IPS-NIHi7 (cell line): ENCODE results near the gene ASMTL.
"Not testable (repeated sequence)": the region's sequence is repeated elsewhere in the genome, so short reads cannot be mapped to it uniquely, and the experiment has no call there.

Experiments used
- DNase-seq: peaks from one replicate; pipeline ENCODE4 v3.0.0; 2012; ENCODE audit warnings: mixed read lengths; ENCODE audit errors: extremely low spot score

The ASMTL gene, protein sequence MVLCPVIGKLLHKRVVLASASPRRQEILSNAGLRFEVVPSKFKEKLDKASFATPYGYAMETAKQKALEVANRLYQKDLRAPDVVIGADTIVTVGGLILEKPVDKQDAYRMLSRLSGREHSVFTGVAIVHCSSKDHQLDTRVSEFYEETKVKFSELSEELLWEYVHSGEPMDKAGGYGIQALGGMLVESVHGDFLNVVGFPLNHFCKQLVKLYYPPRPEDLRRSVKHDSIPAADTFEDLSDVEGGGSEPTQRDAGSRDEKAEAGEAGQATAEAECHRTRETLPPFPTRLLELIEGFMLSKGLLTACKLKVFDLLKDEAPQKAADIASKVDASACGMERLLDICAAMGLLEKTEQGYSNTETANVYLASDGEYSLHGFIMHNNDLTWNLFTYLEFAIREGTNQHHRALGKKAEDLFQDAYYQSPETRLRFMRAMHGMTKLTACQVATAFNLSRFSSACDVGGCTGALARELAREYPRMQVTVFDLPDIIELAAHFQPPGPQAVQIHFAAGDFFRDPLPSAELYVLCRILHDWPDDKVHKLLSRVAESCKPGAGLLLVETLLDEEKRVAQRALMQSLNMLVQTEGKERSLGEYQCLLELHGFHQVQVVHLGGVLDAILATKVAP

DNA sequence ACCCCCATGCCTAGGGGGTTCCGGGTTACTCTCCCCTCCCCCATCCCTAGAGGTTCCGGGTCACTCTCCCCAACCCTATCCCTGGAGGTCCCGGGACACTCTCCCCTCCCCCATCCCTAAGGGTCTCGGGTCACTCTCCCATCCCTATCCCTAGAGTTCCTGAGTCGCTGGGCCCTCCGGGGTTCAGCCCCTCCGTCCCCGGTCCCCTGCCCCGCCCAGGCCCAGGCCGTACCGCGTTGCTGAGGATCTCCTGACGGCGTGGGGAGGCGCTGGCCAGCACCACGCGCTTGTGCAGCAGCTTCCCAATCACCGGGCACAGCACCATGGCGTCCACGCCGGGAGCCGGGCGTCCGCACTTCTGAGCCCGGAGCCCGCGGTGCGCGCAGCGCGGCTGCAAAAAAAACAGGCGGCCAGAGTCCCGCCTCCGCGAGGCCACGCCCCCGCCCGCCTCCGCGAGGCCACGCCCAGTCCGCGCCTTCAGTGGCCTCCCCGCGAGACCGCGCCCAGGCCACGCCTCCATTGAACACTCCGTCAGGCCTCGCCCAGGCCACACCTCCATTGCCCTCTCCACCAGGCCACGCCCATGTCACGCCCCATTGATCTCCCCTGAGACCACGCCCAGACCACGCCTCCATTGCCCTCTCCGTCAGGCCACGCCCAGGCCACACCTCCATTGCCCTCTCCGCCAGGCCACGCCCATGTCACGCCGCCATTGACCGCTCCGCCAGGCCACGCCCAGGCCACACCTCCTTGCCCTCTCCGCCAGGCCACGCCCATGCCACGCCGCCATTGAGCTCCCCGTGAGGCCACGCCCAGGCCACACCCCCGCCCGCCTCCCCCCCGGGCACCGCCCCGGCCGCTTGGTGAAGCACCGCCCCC, at the start of gene ASMTL:
ASMTL (minus strand) TSS at position 394 of the 879 bp plus-strand sequence; CDS start at position 325, 69 bp downstream.
- peak; percentile 98 for DNase-seq

DNA sequence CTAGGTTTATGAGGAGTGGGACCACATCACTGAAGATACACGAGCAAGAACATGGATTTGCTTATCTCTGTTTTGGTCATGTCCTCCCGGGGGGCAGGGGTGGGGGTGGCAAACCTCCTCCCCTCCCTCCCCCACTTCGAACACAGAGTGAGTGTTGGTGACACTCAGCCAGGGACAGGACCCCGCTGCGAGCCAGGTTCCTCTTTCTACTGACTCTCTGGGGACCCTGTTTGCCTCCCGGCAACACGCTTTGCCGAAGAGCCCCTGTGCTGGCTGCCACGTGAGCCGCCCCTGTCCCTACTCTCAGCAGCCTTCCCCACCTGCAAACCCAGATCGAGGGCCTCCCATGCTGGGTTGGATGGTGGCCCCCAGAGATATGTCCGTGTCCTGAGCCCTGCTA, 49.5 kb upstream of the ASMTL start:
- DNase-seq = no peak

DNA sequence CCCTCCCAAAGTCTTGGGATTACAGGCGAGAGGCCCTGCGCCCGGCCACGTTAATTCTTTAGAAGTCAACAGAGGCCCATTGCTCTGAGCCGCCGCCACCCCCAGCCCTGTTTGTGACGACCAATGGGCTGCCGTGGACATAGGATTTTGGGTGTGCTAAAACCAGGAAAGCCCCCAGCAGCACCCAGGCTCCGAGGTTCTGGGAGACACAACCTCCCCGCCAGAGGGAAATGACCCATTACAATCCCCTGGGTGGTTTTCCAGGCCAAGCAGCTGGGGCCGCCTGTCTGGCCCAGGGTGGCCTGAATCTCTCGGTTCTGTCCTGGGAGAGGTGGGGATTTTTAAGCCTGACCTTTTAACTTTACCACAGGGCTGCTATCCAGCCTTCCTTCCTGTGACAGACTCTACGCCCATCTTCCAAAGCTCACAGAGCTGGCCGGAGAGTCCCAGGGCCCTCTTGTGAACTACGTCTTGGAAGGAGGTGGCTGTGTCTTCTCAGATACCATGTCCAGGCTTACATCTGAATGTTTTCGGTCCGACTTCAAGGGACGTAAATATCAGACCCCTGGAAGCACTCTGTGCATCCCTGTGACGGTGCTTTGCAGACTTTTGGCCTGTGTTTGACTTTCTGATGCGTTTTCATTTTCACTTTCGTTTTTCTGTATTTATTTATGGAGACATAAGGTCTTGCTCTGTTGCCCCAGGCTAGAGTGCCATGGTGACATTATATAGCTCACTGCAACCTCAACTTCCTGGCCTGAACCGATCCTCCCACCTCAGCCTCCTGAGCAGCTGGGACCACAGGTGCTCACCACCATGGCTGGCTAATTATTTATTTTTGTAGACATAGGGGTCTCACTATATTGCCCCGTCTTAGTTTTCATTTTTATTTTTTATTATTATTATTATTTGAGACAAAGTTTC, 48.3 kb upstream of the ASMTL start:
- no peak for DNase-seq

DNA sequence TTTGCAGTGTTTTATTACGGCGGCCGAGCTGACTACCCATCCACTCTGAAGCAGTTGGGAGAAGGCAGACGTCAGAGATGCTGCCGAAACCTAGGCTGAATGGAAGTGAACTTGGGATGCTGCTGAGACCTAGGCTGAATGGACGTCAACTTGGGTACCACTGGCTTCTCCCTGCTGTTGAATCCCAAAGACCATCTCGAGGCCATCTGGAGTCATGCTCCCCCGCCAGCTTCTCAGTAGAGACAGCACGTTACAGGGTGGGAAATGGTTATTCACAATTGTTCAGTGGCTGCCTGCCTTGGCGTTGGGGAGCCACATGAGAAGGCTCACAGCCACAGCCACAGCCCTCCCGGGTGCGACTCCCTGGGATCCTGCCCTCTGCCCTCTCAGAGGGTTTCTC, 43.4 kb upstream of the ASMTL start:
- DNase-seq = no peak

DNA sequence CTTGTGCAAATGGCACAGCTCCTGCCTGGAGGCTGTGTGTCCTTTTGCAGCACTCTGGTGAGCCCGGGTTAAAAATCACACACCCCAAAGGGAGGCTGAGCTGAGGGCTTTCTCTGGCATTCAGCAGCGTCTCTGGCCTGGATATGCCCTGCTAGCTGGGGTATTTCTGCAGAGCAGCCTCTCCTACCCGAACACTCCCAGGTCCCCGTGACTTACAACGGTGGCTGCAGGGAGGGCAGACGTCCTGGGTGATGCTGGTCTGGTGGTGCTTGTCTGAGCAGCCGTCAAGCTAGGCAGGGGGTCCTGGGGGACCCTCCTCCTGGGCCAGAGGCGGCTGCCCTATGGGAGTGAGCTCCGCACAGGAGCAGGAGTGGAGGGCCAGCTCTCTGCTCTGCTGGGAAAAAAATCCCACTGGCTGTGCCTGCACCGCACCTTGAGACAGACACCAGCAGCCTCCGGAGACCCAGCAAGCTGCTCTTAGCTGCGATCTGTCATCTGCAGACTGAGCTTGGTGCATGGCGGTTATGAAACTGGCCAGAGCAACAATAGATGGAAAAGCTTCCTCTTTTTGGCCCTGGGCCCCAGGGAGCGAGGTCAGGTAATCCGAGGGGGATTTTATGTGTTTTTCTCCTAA, 41.3 kb upstream of the ASMTL start:
- no peak for DNase-seq

DNA sequence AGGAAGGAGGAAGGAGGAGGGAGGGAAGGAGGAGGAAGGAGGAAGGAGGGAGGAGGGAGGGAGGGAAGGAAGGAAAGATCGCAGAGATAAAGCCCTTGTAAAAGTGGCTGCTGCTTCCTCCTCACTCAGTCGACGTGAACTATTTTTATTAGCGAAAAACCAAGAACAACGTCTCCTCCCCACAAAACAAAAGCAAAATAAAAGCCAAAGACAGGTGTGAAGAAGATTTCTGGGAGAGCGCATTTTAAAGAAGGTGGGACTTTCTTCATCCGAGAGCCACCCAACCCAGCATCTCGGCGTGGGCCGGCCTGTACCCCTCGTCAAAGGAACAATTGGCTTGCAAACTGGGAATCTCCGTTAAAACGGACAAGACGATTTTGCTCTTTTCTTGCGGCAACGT, 40.7 kb upstream of the ASMTL start:
- no peak for DNase-seq

DNA sequence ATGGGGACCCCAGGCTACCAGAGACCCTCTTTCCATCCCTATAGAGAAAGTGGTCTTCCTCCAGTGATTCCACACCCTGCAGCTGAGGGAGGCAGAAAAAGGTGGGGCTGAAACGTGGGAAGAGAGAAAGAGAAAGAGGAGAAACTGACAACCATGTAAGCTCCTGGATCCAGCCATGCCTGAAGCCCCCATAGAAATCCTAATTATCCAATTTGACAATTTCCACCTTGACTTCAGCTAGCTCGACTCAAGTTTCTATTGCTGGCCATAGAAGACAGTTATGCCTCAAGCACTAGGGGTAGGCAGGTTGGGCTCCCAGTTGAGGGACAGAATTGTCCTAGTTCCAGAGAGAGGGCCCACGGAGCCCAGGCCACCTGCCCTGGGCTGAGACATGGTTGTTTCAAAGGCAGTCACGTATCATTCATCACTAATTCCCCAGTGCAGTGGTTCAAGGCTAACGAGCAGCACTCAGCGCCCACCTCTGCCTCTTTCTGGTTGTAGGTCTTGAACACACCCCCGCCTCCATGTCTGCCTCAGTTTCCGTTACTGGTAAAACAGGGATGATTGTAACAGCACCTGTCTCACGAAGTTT, 39.8 kb upstream of the ASMTL start:
- no peak for DNase-seq

DNA sequence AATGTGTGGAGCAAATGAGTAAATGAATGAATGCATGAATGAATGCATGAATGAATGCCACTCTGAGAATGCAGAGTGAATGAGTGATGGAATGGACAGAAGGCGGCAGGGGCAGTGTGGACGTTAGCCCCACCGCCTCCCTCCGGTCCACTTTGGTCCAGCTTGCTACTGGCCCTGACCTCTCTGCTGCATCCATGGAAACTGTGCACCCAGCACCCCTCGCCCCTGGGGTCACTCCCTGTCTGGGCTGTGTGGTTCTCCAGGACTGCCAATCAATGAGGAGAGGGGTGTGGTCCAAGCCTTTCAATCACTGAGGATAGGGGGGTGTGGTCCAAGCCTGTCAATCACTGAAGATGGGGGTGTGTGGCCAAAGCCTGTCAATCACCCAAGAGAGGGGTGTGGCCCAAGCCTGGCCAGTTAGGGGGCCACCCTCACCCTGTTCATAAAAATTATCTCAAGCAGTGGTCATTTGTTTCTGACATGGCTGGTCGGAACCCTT, 39.2 kb upstream of the ASMTL start:
- DNase-seq = peak; percentile 86

DNA sequence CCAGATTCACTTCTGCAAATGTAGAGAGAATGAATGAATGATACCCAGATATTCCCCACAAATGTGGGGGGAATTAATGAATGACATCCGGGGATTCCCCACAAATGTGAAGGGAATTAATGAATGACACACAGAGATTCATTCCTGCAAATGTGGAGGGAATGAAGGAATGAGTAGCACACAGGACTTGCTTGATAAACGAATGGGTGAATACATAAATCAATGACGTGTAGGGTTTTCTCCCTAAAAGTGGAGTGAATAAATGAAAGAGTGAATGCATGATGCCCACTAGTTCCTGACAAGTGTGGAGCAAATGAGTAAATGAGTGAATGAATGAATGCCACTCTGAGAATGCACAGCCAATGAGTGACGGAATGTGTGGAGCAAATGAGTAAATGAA, 38.5 kb upstream of the ASMTL start:
- DNase-seq = not testable (repeated sequence)

DNA sequence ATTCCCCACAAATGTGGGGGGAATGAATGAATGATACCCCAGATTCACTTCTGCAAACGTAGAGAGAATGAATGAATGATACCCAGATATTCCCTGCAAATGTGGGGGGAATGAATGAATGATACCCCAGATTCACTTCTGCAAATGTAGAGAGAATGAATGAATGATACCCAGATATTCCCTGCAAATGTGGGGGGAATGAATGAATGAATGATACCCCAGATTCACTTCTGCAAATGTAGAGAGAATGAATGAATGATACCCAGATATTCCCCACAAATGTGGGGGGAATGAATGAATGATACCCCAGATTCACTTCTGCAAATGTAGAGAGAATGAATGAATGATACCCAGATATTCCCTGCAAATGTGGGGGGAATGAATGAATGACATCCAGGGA, 38.0 kb upstream of the ASMTL start:
- DNase-seq = not testable (repeated sequence)

DNA sequence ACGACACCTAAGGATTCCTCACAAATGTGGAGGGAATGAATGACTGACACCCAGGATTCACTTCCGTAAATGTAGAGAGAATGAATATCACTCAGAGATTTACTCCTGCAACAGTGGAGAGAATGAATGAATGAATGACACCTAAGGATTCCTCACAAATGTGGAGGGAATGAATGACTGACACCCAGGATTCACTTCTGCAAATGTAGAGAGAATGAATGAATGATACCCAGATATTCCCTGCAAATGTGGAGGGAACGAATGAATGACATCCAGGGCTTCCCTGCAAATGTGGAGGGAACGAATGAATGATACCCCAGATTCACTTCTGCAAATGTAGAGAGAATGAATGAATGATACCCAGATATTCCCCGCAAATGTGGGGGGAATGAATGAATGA, 36.6 kb upstream of the ASMTL start:
- DNase-seq = not testable (repeated sequence)

DNA sequence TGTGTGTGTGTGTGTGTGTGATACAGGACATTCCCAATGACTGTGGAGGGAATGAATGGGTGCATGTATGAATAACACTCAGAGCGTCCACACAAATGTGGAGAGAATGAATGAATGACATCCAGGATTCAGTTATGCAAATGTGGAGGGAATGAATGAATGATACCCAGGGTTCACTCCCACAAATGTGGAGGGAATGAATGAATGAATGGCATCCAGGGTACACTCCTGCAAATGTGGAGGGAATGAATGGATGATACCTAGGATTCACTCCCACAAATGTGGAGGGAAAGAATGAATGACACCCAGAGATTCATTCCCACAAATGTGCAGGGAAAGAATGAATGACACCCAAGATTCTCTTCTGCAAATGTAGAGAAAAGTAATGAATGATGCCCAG, 36.0 kb upstream of the ASMTL start:
- no peak for DNase-seq

DNA sequence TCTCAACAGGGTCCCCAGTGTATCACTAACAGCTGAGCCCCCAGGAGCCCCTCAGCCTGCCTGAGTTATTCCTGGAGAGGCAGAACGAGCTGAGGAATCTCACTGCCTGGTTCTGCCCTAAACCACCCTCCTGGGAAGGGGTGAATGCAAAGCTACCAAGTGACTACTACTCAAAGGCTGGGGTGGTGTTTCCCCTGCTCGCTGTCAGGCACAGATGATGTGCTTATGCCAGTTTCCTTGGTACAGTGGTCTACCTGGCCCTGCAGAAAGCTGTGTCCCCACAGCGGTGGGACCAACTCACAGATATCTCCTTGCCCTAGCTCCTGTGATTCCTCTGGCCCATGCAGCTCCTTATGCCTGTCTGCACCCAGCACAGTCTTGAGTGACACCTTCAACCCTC, 35.4 kb upstream of the ASMTL start:
- DNase-seq = no peak

DNA sequence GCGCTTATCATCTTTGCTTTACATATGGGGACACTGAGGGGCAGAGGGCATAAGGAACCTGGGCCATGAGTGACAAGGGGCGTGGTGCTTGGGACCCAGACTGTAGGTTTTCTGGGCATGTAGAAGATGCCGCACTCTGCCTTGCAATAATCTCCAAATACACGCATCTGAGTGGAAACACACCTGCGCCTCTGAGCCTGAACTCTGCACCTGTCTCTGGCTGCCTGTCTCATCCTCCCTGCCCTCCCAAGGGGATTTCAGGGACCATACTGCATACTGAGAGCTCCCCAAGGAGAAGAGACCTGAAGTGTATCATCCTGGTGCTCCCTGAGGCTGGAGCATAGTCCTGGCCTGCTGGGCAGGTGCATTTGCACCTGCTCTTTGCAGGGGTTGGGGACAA, 34.7 kb upstream of the ASMTL start:
- no peak for DNase-seq

DNA sequence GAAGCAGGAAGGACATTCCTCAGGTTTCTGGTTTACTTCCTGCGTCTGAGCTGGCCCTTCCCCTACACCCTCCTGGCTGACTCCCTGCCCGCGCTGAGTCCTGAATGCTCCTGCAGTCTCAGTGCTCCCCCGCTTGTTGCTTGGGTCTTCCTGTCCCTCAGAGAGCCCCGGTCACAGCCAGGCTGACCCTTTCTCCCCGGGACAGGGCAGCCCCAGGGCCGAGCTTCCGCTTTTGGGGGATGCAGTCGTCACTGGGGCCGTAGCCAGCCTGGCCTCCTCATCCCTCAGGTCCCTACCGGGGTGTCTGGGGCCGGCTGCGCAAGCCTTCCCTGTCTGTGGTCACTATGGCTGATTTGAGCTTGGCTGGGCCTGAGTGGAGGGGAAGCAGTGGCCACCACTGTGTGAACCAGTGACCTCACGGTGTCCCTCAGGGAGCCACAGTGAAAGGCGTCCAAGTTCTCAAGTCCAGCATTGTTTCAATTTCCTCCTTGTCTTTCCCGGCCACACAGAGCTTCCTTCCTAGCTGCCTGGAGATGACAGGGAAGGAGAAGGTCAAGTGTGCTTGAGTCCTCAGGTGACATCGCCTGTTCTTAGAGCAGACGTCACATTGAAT, 34.1 kb upstream of the ASMTL start:
- no peak for DNase-seq

DNA sequence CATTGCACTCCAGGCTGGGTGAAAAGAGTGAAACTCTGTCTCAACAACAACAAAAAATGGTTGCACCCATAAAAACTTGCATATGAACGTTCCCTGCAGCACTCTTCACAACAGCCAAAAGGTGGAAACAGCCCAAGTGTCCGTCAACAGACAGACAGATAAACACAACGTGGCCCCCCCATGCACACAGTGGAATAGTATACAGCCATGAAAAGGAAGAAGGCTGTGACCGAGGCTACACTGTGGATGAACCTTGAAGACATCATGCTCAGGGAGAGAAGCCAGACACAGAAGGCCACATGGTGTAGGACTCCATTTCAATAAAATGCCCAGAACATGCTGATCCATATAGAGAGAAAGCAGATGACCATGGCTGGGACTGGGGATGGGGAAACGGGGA, 33.5 kb upstream of the ASMTL start:
- DNase-seq = no peak

DNA sequence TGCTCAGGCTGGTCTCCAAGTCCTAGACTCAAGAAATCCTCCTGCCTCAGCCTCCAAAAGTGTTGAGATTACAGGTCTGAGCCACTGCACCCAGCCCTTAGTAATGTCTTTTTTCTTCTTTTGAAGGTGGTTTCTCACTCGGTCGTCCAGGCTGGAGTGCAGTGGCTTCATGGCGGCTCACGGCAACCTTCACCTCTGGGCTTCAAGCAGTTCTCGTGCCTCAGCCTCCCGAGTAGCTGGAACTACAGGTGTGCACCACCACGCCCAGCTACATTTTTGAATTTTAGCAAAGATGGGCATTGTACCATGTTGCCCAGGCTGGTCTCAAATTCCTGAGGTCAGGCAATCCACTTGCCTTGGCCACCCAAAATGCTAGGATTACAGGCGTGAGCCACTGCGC, 32.3 kb upstream of the ASMTL start:
- DNase-seq = no peak

DNA sequence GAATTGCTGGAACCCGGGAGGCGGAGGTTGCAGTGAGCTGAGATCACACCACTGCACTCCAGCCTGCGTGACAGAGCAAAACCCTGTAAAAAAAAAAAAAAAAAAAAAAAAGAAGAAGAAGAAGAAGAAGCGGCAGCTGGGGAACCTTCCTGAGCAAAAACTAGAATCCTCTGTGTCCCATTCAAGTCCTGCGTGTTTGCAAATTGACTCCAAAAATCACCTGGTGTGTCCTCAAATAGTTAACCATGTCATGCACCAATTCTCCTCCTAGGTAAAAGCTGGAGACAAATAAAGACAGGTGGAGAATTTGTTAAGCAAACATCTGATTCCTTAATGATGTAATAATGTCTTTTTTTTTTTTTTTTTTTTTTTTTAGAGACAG, 31.9 kb upstream of the ASMTL start:
- DNase-seq = no peak

DNA sequence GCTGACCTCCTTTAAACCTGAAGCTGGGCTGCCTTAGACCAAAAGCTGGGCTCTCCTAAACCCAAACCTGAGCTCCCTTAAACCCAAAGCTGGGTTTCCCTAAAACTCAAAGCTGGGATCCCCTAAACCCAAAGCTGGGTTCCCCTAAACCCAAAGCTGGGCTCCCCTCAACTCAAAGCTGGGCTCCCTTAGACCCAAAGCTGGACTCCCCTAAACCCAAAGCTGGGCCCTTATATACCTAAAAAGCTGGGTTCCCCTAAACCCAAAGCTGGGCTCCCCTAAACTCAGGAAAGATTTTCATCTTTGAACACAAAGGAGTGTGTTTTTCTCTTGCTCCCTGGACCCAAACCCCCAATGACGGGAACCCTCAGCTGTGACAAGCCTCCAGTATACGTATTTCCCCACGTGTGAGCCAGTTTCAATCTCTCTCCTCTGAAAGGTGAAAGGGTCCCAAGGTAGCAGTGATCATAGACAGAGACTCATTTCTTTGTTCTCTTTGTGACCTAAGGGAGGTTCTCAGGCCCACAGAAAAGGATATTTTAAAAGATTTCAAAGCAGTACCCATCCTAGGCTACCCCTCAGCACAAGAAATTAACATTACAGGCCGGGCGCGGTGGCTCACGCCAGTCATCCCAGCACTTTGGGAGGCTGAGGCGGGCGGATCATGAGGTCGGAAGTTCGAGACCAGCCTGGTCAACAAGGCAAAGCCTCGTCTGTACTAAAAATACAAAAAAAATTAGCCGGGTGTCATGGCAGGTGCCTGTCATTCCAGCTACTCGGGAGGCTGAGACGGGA, 31.3 kb upstream of the ASMTL start:
- no peak for DNase-seq
